Fibroblast of pulmonary artery (primary cell): ENCODE measurements around the gene PPM1N.

ENCODE experiments used
- DNase-seq: peaks from one replicate; pipeline ENCODE4 v3.0.0-alpha.2; 2010; ENCODE audit warnings: low read depth
- H3K4me3 ChIP-seq: replicated peaks from 2 replicates; pipeline ENCODE4 v1.5.1; 2011; ENCODE audit warnings: low read depth, mild to moderate bottlenecking, control low read depth, low read length, moderate library complexity
- CTCF ChIP-seq: IDR thresholded peaks from 2 replicates; pipeline ENCODE4 v1.5.1; 2011; ENCODE audit warnings: mild to moderate bottlenecking, control low read depth, low read length, inconsistent platforms; ENCODE audit errors: missing control alignments

Gene PPM1N

DNA sequence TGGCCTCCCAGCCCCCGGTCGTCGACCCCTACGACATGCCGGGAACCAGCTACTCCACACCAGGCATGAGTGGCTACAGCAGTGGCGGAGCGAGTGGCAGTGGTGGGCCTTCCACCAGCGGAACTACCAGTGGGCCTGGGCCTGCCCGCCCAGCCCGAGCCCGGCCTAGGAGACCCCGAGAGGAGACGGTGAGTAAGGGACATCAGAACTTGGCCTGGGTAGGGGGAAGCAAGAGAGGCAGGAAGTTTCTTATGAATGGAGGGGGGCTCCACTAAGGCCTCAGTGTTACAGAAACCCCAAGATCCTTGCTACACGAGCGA lies 27.5 kb upstream of the PPM1N start:
- TF ChIP-seq CTCF: no peak
- H3K4me3 ChIP-seq: no peak overlapping the region
- DNase-seq: no peak

DNA sequence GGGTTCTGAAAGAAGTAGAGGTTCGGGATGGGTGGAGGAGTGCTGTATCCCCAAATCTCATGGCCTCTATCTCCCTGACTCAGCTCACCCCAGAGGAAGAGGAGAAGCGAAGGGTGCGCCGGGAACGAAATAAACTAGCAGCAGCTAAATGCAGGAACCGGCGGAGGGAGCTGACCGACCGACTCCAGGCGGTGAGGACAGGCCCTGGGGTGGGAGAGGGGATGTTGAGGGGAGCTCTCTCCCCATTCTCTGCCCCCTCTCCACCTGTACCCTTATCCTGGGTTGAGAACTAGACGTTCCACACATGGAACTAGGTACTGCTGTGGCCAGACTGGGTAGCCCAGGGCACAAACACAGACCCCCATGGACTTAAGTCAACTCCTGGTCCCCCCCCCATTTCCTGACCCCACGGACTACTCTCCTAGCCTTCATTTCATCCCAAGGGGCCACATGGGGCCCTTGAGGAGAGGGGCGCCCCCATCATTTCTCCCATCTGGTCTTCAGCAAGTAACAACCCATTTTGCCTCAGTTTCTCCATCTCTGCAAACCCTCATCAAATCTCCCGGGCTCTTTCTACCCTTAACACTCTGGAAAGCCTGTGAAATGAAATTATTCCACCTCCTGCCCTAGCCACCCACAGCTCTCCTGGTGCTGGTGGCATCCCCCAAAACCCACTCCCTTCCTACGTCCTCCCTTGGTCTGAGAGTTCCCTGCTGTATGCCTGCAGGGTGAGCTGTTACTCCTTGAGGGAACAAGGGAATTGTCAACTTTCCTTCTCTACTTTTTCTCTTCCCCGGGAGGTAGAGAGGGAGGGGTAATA lies 26.9 kb upstream of the PPM1N start:
- H3K4me3 ChIP-seq: no peak overlapping the region
- no peak for TF ChIP-seq CTCF
- no peak for DNase-seq

GRCh38 chr19:45471931-45472562 lies 26.2 kb upstream of the PPM1N start:
- no peak overlapping the region for H3K4me3 ChIP-seq
- peak; percentile 38 for DNase-seq
- TF ChIP-seq CTCF: no peak

- no peak for TF ChIP-seq CTCF
- no peak overlapping the region for H3K4me3 ChIP-seq
- peak; percentile 36 for DNase-seq
These were observed 25.5 kb upstream of the PPM1N start for GRCh38 chr19:45472563-45473366.

GRCh38 chr19:45473367-45473681 lies 24.9 kb upstream of the PPM1N start:
- H3K4me3 ChIP-seq: no peak overlapping the region
- no peak for DNase-seq
- no peak for TF ChIP-seq CTCF

- no peak for TF ChIP-seq CTCF
- no peak for DNase-seq
- no peak overlapping the region for H3K4me3 ChIP-seq
These were observed 24.3 kb upstream of the PPM1N start for GRCh38 chr19:45473682-45474605.
